Panc1 (cell line): ENCODE results near the gene CDYL. TPM values are rescaled to one million over a fixed set of nuclear protein-coding genes. Genes with fewer than 3 reads are reported as not detected.

Source experiments
- ATAC-seq: fragments of 200-7000 bp; cut with Tn5 transposase; 2 replicates; pipeline ENCODE4 v1.9.1; 2020; ENCODE audit warnings: mild to moderate bottlenecking, moderate library complexity
- BruUV-seq: library from RNA; stranded (reverse); fragments of 400-500 nt; replicated peaks from 2 replicates; lab custom pipeline; 2021; lab: Mats Ljungman, UMichigan
- CTCF ChIA-PET: fragments of 300-600 bp; sonication (Branson Sonifier 250); formaldehyde crosslinking; loops from one replicate; lab custom pipeline; 2022; ENCODE audit warnings: antibody characterized with exemption; lab: Charles Lee
- POLR2A ChIA-PET: fragments of 300-600 bp; sonication (Branson Sonifier 250); formaldehyde crosslinking; loops from one replicate; lab custom pipeline; 2022; ENCODE audit warnings: antibody characterized with exemption; lab: Charles Lee
- DNase-seq: peaks from one replicate; pipeline ENCODE4 v3.0.0-alpha.2; 2010; ENCODE audit warnings: low read depth, low spot score
- H3K27ac ChIP-seq: 2 replicates; pipeline ENCODE4 v1.5.1; 2011; ENCODE audit warnings: mild to moderate bottlenecking, low read length, inconsistent platforms
- H3K27me3 ChIP-seq: fragments of 200-500 bp; sonication (Bioruptor generic); 2 replicates; pipeline ENCODE4 v1.6.0; 2014; ENCODE audit warnings: low read length, inconsistent platforms; ENCODE audit not compliant: control insufficient read depth, insufficient read depth
- H3K36me3 ChIP-seq: fragments of 200-500 bp; sonication (Bioruptor generic); 2 replicates; pipeline ENCODE4 v1.5.1; 2014; ENCODE audit warnings: inconsistent platforms, mild to moderate bottlenecking, low read length, moderate library complexity; ENCODE audit not compliant: control insufficient read depth, insufficient read depth
- H3K4me1 ChIP-seq: 2 replicates; pipeline ENCODE4 v1.5.1; 2011; ENCODE audit warnings: inconsistent platforms, mild to moderate bottlenecking, low read length, moderate library complexity; ENCODE audit not compliant: control insufficient read depth, insufficient read depth
- H3K4me3 ChIP-seq, 2 experiments: 2 replicates each; pipeline ENCODE4 v1.5.1; 2011 to 2012; ENCODE audit warnings: low read depth in 2 of 2, low read length in 2 of 2, mild to moderate bottlenecking in 2 of 2, inconsistent platforms in 1 of 2, moderate library complexity in 1 of 2
- H3K9me3 ChIP-seq: fragments of 200-500 bp; sonication (Bioruptor generic); 2 replicates; pipeline ENCODE4 v1.5.1; 2014; ENCODE audit warnings: low read depth, mild to moderate bottlenecking, inconsistent platforms, low read length, moderate library complexity; ENCODE audit not compliant: control insufficient read depth, insufficient read depth
- POLR2AphosphoS5 ChIP-seq: IDR thresholded peaks from 2 replicates; pipeline ENCODE4 v1.6.1; 2012; ENCODE audit warnings: mild to moderate bottlenecking, low read depth, low read length, moderate library complexity
- REST ChIP-seq, 2 experiments: IDR thresholded peaks; 2 replicates each; pipeline ENCODE4 v1.6.1; 2011 to 2012; ENCODE audit warnings: low read depth in 2 of 2, control low read depth in 1 of 2, low read length in 1 of 2, mild to moderate bottlenecking in 1 of 2, moderate library complexity in 1 of 2; ENCODE audit not compliant: insufficient read depth in 1 of 2
- SIN3A ChIP-seq: IDR thresholded peaks from 2 replicates; pipeline ENCODE4 v1.6.1; 2012; ENCODE audit warnings: low read depth, mild to moderate bottlenecking, low read length, moderate library complexity, borderline replicate concordance; ENCODE audit not compliant: insufficient read depth
- TCF7L2 ChIP-seq: IDR thresholded peaks from 2 replicates; pipeline ENCODE4 v1.6.1; 2011; ENCODE audit warnings: mild to moderate bottlenecking, low read depth, low read length, inconsistent platforms
- in situ Hi-C: cut with HindIII; loops from 2 replicates; pipeline ENCODE4 v1.10.0; 2016; ENCODE audit warnings: low sequenced_read_pairs, low pct_unique_long_range_greater_than_20kb
- intact Hi-C: fragments of 100-400 bp; cut with micrococcal nuclease; formaldehyde crosslinking; loops from one replicate; pipeline ENCODE4 v1.10.0; 2022; ENCODE audit not compliant: unreplicated experiment
- total RNA-seq: library from RNA; stranded (reverse); gene quantifications from one replicate; pipeline ENCODE4 v1.2.1, GENCODE V29; 2021; ENCODE audit not compliant: unreplicated experiment
- TF ChIP-seq, protein P1 (sequence below): fragments of 450-650 bp; IDR thresholded peaks from 2 replicates; pipeline ENCODE4 v1.5.1; 2017; ENCODE audit warnings: mild to moderate bottlenecking

Gene CDYL
- total RNA-seq, 1 experiment from 2014 or later, result 61.4 TPM

DNA sequence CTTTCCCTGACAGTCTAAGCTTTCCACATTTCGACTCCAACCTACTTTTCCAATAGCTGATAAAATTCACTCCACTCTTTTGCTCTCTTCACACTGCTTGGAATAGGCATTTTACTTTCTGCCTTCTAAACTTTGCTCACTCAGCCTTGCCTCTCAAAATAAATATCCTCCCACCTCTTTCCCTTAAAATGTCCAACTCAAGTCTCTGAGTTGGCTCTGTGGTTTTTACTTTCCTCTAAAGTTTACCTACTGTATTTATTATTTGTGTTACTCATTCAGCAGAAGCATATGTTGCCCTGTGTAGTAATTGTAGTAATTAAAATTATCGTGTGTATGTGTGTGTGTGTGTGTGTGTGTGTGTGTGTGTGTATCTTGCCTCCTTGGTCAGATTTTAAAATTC is 20.0 kb upstream of the CDYL start:
- DNase-seq, result no peak
- Histone ChIP-seq H3K4me3 (no peak overlapping the region), H3K36me3 (no peaks in the 10 kb centered on the region), H3K9me3 (no peaks in the 10 kb centered on the region), H3K27ac (no peak overlapping the region), H3K27me3 (peaks cover 4% of the 10 kb centered on the region; the same call in 1 of the 2 replicates), H3K4me1 (no peaks in the 10 kb centered on the region)
- no peak for ATAC-seq
- no TSS peak for BruUV-seq
- intact Hi-C loops (no loop called here), in situ Hi-C loops (no loop called here)
- POLR2A ChIA-PET, result no interaction called here
- no peak for TF ChIP-seq TCF7L2
- TF ChIP-seq POLR2AphosphoS5, result no peak
- TF ChIP-seq SIN3A, result no peak
- TF ChIP-seq, protein P1, sequence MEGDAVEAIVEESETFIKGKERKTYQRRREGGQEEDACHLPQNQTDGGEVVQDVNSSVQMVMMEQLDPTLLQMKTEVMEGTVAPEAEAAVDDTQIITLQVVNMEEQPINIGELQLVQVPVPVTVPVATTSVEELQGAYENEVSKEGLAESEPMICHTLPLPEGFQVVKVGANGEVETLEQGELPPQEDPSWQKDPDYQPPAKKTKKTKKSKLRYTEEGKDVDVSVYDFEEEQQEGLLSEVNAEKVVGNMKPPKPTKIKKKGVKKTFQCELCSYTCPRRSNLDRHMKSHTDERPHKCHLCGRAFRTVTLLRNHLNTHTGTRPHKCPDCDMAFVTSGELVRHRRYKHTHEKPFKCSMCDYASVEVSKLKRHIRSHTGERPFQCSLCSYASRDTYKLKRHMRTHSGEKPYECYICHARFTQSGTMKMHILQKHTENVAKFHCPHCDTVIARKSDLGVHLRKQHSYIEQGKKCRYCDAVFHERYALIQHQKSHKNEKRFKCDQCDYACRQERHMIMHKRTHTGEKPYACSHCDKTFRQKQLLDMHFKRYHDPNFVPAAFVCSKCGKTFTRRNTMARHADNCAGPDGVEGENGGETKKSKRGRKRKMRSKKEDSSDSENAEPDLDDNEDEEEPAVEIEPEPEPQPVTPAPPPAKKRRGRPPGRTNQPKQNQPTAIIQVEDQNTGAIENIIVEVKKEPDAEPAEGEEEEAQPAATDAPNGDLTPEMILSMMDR, result no peak
- no peak for TF ChIP-seq REST (IDR thresholded peaks at IDR 0.05; ENCODE audit: insufficient read depth in 1 of 2, low read depth in 2 of 2, low read length in 1 of 2)
- CTCF ChIA-PET, result no interaction called here

DNA sequence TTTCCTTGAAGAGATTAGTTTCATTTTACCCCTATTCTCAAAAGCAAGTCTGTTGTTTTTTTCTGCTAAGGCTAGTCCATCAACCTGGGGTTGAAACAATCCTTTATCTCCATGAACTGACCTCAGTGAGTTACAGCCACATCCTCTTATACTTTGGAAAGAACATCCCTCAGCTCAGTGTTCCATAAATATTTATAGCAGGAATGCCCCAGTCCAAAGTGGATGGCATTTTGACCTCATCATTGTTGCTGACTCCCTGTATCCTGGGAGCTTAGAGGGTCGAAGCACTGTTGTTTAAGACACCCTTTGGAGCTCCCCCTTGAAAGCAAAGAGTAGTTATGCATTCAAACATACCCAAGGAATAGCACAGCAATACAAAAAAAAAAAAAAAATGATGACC is 16.2 kb upstream of the CDYL start:
- H3K27ac ChIP-seq, result no peak overlapping the region
- no peak for ATAC-seq
- intact Hi-C loops, result no loop called here
- in situ Hi-C loops, result no loop called here
- H3K36me3 ChIP-seq, result no peaks in the 10 kb centered on the region
- POLR2A ChIA-PET, result no interaction called here
- peaks cover 6% of the 10 kb centered on the region; the same call in 1 of the 2 replicates for H3K9me3 ChIP-seq
- TF ChIP-seq TCF7L2 (no peak), SIN3A (no peak), REST (IDR thresholded peaks at IDR 0.05; ENCODE audit: insufficient read depth in 1 of 2, low read depth in 2 of 2, low read length in 1 of 2) (no peak), POLR2AphosphoS5 (no peak)
- TF ChIP-seq, protein P1, result no peak
- H3K4me3 ChIP-seq, result no peak overlapping the region
- no peak for DNase-seq
- peaks cover 4% of the 10 kb centered on the region; the same call in 1 of the 2 replicates for H3K27me3 ChIP-seq
- no peaks in the 10 kb centered on the region for H3K4me1 ChIP-seq
- BruUV-seq, result no TSS peak
- CTCF ChIA-PET, result no interaction called here
